ENCODE results near the gene MRPL30. TPM values are rescaled to one million over a fixed set of nuclear protein-coding genes. Genes with fewer than 3 reads are reported as not detected.

MRPL30 gene
- total RNA-seq, 2 donors from 2014 or later = 8.9 to 24.5 TPM

- no peak for ATAC-seq (ENCODE audit: insufficient number of reproducible peaks, low FRiP score, low read depth)
- Histone ChIP-seq H3K9me3 (no peaks in the 10 kb centered on the region), H3K27ac (no peak overlapping the region), H3K4me3 (no peak overlapping the region), H3K4me1 (ENCODE audit: control insufficient read depth in 1 of 2, low read depth in 2 of 2) (no peaks in the 10 kb centered on the region), H3K36me3 (peaks cover 30% of the 10 kb centered on the region), H3K27me3 (replicated peaks; ENCODE audit: insufficient read depth) (no peaks in the 10 kb centered on the region)
- no peak for TF ChIP-seq CTCF (IDR thresholded peaks at IDR 0.05)
- no peak for DNase-seq (ENCODE audit: low spot score)
These were observed 19.3 kb downstream of the MRPL30 start for GRCh38 chr2:99200076-99200800.

- DNase-seq (ENCODE audit: low spot score) = no peak
These were observed 21.1 kb downstream of the MRPL30 start for GRCh38 chr2:99201959-99202678.

DNA sequence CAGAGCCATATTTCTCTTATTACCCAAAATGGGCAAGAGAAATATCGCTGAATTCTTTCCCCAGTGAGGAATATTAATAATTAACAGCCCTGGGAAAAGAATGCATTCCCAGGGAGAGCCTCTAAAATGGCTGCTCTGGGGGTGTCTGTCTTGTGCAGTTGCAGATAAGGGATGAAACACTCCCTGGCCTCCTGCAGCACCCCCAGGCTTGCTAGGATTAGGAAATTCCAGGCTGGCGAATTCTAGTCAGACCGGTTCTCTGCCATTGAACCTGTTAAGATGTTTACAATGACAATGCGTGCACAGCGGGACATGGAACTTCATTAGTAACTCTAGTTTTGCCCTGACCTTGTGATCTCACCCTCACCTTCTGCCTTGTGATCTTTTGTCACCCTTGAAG is 24.5 kb downstream of the MRPL30 start:
- H3K36me3 ChIP-seq = no peaks in the 10 kb centered on the region
- H3K4me1 ChIP-seq (ENCODE audit: control insufficient read depth in 1 of 2, low read depth in 2 of 2) = no peaks in the 10 kb centered on the region
- H3K27ac ChIP-seq = no peak overlapping the region
- H3K4me3 ChIP-seq = no peak overlapping the region
- TF ChIP-seq CTCF (IDR thresholded peaks at IDR 0.05) = no peak
- H3K27me3 ChIP-seq (replicated peaks; ENCODE audit: insufficient read depth) = no peaks in the 10 kb centered on the region
- DNase-seq (ENCODE audit: low spot score) (no peak), ATAC-seq (ENCODE audit: insufficient number of reproducible peaks, low FRiP score, low read depth) (no peak)
- no peaks in the 10 kb centered on the region for H3K9me3 ChIP-seq

More at GRCh38 chr2:99201959-99202678, 21.1 kb downstream of the MRPL30 start:
- ATAC-seq (ENCODE audit: insufficient number of reproducible peaks, low FRiP score, low read depth) = no peak
- Histone ChIP-seq H3K4me1 (ENCODE audit: control insufficient read depth in 1 of 2, low read depth in 2 of 2) (no peaks in the 10 kb centered on the region), H3K36me3 (peaks cover 11% of the 10 kb centered on the region), H3K9me3 (no peaks in the 10 kb centered on the region), H3K27me3 (replicated peaks; ENCODE audit: insufficient read depth) (no peaks in the 10 kb centered on the region), H3K27ac (no peak overlapping the region), H3K4me3 (no peak overlapping the region)
- TF ChIP-seq CTCF (IDR thresholded peaks at IDR 0.05) = no peak

DNA sequence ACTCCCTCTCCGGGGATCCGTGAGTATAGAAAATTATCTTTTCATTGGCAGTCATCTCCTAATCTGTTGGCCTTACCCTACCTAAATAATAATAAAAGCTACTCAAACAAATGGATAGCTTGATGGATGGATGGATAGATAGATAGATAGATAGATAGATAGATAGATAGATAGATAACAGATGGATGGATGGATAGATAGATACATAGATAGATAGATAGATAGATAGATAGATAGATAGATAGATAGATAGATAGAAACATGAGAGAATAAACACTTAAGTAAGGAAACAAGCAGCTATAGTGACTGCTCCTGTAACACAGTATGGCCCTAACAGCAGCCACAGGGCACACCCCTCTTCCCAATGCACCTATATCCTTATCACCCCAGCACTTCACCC is 35.1 kb downstream of the MRPL30 start:
- H3K9me3 ChIP-seq = no peaks in the 10 kb centered on the region
- H3K4me3 ChIP-seq = no peak overlapping the region

More for the DNA sequence above, 35.1 kb downstream of the MRPL30 start:
- Histone ChIP-seq H3K27ac (no peak overlapping the region), H3K27me3 (replicated peaks; ENCODE audit: insufficient read depth) (no peaks in the 10 kb centered on the region), H3K36me3 (no peaks in the 10 kb centered on the region), H3K4me1 (ENCODE audit: control insufficient read depth in 1 of 2, low read depth in 2 of 2) (no peaks in the 10 kb centered on the region)
- no peak for TF ChIP-seq CTCF (IDR thresholded peaks at IDR 0.05)
- DNase-seq (ENCODE audit: low spot score) (no peak), ATAC-seq (ENCODE audit: insufficient number of reproducible peaks, low FRiP score, low read depth) (no peak)

All from thoracic aorta (tissue), 2 donors.